NCI-H1436 (cell line): ENCODE data around the gene APOBEC3F.
"Not testable (repeated sequence)": the region's sequence is repeated elsewhere in the genome, so short reads cannot be mapped to it uniquely, and the experiment has no call there.

Experiments used
- DNase-seq: peaks from one replicate; lab custom pipeline; 2025; lab: John Stamatoyannopoulos, UW

The APOBEC3F gene

DNA sequence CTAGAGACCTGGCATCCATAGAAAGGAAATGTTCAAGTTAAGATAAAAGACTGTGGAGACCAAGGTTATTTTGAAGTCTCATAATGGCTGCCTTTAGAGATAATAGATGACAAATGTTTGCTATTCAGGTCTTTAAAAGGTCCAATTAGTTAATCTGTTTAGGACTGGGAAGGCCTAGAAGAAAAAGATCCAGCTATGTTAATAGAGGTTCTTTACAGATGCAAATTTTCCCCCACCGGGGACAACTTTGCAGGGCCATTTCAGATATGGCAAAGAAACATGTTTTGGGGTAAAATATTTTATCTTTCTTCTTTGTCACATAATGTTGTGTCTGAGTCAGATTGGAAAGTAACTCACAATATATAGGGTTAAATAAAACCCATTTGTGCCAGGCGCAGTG is 33.3 kb downstream of the APOBEC3F start:
- no peak for DNase-seq

DNA sequence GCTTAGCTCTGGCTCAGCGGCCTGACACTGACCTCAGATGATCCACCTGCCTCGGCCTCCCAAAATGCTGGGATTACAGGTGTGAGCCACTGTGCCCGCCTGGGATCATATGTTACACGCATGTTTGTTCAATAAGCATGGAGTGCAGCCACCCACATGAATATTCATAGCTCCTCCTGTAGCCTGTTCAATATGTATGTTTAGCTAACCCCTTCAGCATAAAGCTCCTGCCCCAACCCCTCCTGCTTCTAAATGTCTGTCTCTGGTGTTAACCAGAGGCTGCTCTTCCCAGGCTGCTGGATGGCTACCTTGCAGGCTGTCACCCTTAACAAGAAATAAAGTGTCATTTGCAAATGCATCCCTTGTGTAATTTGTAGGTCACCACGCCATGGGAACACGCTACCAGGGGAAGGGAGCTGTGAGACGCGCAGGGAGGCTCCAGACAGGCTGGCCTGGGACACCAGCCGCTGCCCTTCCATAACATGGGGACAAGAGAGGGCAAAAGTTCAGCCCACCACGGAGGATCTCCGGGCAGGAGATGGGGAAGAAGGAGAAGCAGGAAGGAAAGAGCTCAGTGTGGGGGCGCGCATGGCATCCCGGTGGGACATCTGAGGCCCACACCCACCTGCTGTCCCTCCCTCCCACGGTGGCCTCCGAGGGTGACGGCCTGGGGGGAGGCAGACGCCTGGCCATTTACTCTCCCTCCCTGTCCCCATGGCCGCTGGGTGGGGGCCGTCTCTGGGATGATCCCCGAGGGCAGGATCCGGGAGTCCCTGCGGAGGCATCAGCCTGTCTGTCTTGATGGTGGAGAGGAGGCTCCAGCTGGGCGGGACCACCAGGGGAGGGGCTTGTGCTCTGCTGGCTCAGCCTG is 35.7 kb downstream of the APOBEC3F start:
- not testable (repeated sequence) for DNase-seq

DNA sequence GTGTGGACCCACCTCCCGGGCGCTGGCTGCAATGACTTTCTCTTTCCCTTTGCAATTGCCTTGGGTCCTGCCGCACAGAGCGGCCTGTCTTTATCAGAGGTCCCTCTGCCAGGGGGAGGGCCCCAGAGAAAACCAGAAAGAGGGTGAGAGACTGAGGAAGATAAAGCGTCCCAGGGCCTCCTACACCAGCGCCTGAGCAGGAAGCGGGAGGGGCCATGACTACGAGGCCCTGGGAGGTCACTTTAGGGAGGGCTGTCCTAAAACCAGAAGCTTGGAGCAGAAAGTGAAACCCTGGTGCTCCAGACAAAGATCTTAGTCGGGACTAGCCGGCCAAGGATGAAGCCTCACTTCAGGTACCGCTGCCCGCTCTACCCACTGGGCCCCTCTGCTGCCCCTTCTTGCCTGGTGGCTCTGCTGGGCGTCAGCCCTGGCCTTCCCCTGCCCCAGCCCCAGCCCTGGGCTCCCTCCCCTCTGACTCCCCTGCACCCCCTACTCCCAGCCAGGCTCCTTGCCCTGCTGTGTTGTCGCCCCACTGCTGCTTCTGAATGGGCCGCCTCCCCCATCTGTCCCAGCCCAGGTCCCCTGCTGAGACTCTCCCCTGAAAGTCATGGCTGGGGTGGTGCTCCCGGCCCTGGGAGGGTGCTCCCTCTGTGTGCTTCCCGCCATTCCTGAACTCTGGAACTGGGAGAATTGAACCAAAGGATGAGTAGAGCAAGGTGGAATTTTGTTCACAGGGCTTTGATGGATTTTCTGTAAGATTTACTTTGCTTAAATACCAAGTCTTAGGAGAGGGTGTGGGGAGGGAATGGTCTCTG is 36.6 kb downstream of the APOBEC3F start, which contains the start of gene APOBEC3G:
Gene APOBEC3G (plus strand): TSS at position 250 of the 815 bp plus-strand sequence. CDS start 87 bp downstream, at position 337.
- DNase-seq, result not testable (repeated sequence)

DNA sequence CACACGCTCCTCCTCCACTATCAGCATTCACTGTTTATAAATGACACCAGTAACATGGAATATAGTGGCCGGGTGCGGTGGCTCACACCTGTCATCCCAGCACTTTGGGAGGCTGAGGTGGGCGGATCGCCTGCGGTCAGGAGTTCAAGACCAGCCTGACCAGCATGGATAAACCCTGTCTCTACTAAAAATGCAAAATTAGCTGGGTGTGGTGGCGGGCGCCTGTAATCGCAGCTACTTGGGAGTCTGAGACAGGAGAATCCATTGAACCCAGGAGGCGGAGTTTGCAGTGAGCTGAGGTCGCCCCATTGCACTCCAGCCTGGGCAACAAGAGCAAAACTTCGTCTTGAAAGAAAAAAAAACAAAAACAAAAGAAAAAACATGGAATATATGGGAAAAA is 37.2 kb downstream of the APOBEC3F start:
- not testable (repeated sequence) for DNase-seq

DNA sequence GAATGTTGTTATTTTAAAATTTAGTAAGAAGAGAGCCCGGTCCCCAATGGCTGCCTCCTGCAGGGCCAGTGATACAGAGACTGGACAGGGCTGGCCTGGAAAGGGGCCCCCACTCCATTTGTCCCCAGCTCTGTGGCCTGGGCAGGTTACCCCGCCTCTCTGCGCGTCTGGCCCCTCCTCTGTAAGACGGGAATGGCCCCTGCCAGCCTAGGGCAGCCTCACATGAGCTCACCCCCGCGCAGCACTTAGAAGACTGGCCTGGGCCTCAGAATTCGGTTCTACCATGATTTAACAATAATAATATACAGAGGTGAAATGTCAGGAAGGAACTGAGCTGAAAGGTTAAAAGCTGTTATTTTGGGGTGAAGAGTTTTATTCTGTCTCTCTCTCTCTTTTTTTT is 37.7 kb downstream of the APOBEC3F start:
- no peak for DNase-seq

DNA sequence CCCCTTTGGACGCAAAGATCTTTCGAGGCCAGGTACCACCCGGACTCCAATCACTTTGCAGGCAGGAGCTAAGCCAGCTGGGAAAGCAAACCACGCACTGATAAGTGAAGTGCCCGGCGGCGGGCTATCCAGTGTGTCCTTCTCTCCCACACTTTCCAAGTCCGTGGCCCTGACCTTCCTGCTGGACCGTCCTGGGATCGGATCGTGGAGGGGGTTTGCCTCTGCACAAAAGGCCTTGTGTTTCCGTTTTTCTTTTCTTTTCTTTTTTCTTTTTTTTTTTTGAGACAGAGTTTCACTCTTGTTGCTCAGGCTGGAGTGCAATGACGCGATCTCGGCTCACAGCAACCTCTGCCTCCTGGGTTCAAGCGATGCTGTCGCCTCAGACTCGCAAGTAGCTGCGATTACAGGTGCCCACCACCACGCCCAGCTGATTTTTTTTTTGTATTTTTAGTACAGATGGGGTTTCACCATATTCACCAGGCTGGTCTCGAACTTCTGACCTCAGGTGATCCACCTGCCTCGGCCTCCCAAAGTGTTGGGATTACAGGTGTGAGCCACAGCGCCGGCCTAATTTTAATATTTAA is 38.5 kb downstream of the APOBEC3F start:
- not testable (repeated sequence) for DNase-seq

DNA sequence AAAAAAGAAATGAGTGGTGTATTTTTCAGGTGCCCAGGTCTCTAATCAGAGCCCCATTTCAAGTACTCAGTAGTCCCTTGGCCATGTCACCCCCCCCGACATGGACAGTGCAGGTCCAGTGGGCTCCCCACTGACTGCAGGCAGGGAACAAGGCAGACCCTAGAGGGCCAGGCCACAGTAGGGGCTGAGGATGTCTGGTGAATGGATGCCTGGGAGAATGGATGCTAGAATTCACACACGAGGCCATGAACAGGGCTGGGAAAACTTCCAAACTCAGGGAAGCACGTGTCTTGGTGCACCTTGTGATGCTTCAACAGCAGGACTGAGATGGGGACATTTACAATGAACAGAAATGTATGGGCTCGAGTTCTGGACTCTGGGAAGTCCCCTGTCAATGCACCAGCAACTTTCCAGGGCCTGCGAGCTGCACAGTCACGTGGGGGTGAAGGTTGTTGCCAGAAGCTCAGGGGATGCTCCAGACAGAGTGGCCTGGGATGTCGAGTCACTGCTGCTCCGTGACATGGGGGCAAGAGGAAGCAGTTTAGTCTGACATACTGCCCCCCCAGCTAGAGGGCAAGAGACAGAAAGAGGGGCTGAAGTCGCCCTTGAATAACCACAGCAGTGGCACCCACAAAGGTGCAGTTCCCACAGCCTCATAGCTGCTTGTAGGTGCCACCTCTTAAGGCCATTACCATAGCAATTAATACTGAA is 39.5 kb downstream of the APOBEC3F start:
- DNase-seq, result no peak

DNA sequence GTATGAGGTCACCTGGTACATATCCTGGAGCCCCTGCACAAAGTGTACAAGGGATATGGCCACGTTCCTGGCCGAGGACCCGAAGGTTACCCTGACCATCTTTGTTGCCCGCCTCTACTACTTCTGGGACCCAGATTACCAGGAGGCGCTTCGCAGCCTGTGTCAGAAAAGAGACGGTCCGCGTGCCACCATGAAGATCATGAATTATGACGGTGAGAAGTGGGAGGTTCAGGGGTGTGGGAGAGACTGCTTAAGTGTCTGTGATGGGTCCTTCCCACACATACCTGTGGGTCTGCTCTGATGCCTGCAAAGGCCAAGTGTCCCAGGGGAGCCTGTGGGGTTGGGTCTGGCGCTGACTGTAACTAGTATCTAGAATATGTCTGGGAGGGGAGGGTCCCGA is 40.4 kb downstream of the APOBEC3F start:
- no peak for DNase-seq

DNA sequence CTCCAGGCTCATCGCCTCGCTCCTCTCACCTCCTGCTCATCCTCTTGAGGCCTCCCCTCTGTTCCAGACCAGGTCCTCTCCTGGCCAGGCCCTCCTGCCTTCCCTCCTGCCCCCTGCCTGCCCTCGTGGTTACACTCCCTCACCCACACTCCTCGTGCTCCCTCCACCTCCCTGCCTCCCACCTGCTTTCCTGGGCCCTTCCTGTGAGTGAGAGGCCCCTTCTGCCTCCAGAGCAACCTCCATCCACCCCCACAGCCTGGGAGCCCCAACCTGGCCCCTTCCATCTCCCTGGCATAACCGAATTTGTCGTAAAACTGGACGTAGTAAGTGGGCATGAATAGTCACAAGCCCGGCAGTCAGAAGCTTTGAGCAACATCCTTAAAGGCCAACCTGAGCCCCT is 40.9 kb downstream of the APOBEC3F start:
- no peak for DNase-seq

DNA sequence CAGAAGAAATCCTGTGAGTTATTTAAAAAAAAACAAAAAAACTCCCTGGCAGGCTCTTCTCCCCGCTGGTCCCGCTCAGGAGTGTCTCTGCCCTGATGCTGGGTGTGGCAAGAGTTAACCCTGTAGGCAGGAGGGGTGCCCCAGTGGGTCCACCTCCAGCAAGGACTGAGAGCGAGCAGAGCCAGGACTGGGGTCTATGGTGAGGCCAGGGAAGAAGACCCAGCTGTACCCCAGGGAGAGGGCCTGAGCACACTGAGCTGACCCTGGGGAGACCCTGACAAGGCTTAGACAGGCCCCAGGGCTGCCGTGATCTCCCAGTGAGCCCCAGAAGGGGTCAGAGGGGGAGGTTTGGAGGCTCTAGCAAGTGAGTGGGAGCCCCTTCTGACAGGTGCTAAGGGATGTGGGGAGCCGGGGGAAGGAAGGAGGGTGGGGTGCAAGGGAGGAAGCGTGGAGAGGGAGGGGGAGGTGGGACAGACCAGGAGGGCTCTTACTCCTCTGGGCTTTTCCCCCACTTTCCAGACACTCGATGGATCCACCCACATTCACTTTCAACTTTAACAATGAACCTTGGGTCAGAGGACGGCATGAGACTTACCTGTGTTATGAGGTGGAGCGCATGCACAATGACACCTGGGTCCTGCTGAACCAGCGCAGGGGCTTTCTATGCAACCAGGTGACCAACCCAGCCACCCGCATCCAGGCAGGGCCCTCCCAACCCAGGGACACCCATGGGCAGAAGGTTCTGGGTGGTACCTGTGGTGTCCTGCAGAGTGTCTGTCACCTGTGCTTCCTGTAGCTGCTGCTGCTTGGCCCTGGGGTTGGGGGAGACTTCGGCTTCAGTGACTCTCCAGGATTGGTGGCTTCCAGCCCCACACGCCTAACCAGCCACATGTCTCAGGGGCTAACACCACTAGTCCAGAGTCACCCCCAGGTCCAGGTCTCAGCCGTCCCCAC is 42.8 kb downstream of the APOBEC3F start:
- DNase-seq, result no peak

DNA sequence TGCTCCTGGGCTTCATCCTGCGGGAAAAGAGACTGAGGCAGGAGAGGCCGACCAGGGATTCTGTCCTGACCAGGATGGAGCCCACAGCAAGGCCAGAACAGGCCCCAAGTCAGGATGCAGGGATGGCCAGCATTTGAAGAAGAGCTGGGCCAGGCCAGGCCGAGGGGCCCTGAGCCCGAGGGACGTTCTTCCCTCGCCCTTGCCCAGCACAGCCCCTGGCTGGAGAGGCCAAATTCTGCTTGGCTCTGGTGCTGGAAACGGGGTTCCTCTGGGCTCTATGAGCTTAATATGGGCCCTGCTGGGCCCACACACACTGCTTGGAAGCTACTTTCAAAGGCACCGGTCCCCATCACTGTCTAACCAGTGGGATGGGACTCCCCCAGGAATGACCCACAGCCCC is 44.0 kb downstream of the APOBEC3F start:
- no peak for DNase-seq

DNA sequence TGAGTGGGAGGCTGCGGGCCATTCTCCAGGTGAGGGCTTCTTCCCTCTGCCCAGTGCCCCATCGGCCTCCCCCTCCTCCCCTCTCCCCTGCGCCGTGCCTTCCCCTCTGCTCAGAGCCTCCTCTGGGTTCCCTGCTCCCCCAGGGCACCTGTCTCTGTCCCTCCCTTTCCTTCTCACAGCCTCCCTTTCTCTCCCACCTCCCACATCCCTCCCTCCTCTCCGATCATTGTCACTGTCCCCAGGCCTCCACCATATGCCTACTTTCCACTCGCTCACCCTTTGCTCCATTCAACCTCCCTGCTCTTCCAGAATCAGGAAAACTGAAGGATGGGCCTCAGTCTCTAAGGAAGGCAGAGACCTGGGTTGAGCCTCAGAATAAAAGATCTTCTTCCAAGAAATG is 46.4 kb downstream of the APOBEC3F start:
- no peak for DNase-seq

DNA sequence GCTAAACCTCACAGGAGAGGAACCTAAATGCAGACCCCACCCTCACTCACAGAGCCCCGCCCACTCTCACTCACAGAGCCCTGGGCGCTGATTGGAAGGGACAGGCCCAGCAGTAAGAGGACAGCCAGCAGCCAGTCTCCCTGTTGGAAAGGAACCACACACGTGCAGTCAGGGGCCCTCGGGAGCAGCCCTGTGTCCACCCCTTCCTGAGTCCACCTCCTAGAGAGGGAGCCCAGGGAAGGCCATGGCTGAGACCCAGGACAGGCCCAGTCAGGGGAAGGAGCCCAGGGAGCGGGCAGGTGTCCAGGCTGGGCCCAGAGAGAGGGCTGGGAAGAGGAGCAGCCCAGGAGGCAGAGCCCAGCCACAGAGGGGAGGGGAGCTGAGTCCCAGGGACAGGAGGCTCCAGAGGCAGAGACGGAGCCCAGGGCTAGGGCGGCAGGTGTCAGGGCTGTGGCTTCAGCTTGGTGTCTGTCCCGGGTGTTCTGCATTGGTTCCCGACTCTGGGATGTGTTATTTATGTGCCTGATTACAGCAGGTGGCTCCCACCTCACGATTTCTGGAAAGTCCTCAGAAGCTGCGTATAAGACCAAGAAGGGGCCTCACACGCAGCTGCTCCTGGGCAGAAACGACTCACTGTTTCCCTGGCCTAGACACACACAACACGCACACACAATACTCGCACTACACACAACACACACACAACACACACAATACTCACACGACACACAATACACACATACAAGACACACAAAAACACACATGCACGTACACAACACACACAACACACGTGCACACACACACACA is 47.4 kb downstream of the APOBEC3F start:
- peak; percentile 28 for DNase-seq

DNA sequence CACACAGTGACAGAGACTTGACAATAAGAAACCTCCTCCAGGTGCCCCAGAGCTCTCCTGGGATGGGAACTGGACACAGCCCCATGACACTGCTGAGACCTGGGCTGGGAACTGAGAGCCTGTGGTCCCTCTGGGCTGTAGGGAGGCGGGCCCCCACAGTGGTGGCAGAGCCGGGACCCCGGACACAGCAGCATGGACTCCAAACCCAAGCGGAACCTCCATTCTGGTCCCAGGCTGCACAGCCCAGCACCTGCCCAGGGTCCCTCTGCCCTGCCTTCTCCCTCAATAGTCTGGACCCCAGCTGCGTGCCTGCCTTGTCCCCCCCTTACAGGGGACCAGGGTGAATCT is 48.0 kb downstream of the APOBEC3F start:
- DNase-seq, result no peak

DNA sequence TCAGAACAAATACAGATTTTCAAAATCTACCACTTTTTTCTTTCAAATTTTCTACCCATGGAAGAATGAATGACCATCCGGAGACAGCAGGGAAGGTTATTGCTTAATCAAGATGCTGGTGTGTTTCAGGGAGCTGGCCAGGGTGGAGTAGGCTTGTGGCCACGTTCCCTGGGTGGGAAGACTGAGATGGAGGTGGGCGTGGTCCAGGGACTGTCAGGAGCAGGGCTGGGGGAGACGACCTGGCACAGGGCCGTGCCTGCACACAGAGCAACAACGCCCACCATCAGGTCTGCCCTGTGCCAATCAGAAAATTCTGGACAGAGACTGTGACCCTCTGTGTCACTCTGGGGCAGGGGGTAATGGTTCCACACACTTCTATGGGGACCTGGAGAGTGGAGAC is 49.3 kb downstream of the APOBEC3F start:
- no peak for DNase-seq

DNA sequence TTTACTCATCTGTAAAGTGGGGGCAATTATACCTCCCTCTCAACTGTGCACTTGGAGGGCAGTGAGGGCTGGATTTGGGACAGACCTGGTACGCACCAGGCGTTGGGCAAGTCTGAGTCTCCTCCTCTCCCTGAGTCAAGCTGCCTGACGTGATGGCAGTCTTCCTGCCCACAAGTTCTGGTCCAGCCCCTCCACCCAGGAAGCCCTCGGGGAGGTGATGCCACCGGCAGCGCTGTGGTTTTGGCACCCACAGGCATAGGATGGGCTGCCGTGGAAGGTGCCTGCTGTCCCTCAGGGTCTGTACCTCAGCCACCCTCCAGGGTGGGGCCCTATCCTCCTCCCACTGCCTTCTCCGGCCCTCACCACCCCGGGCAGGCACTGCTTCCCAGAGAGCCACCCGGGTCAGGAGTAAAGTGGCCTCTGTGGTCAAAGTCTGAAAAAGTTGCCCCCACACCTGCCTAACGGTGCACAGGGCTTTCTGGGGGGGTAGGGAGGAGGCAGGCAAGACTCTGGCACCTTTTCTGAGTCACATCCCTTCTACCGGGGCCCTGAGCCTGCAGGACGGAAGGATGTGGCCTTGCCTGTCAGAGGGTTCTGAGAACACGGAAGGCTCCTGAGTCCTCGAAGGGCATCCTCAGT is 49.9 kb downstream of the APOBEC3F start:
- no peak for DNase-seq

DNA sequence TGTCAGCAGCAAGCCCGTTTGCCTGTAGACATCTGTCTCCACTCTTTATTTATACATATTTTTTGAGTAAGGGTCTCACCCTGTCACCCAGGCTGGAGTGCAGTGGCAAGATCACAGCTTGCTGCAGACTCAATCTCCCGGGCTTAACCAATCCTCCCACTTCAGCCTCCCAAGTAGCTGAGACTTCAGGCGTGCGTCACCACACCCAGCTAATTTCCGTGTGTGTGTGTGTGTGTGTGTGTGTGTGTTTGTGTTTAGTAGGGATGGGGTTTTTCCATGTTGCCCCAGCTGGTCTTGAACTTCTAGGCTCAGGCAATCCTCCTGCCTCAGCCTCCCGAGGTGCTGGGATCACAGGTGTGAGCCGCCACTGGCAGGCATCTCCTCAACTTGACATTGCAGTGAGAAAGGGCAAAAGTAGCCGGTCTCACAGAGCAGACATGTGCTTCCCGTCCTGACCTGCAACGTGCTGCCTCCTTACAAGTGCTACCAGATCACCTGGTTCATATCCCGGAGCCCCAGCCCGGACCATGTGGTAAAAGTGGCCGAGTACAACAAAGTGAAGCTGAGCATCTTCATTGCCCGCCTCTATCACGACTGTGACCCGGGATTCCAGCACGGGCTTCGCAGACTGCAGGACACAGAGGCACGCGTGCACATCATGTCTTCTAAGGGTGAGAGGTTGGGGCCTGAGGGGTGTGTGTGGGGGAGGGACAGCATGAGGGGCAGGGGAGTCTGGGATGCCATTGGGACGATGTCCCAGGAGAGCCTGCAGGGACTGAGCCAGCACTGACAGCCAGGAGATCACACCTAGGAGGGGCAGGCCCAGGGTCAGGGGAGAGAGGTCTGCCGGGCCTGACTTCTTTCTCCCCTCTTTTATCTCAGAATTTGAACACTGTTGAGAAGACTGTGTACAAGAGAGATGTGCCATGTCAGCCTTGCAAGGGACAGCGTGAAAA is 50.7 kb downstream of the APOBEC3F start:
- no peak for DNase-seq

DNA sequence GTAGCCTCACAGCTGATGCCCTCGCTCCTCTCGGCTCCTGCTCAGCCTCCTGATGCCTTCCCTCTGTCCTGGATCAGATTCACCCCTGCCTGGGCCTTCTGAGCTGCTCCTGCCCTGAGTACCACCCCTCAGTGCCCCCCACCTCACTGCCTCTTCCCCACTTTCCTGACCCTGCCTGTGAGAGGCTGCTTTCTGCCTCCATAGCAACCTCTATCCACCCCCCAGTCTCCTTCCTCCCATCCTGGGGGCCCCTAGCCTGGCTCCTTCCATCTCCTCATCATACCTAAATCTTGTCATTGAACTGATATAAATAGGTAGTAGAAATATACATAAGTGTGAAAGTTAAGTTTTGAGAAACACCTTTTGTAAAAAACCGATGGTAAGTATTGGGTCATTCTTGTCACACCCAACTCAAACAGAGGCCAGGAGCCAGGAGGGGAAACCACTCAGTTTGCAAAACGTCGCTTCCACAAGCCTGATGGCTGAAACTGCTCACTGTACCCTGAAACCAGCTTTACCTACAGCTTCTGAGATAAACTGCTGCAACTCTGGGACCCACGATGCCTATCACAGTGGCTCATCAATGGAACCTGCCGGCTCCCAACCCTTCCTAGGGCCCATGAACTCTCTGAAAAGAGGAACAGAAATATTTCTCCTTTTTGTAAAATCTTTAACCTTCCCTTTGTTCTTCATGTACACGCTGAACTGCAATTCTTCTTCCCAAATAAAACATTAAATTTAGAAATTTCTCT is 51.6 kb downstream of the APOBEC3F start:
- no peak for DNase-seq
